Hindlimb muscle (tissue), 1 donor: ENCODE measurements around the gene ARHGEF17. TPM values are rescaled to one million over a fixed set of nuclear protein-coding genes. Genes with fewer than 3 reads are reported as not detected.

Source experiments
- DNase-seq: peaks from one replicate; pipeline ENCODE4 v3.0.0-alpha.2; 2013
- polyA plus RNA-seq: library from polyadenylated mRNA; unstranded; fragments of 120-200 nt; gene quantifications from one replicate; pipeline ENCODE4 v1.2.1, GENCODE V29; 2013; ENCODE audit not compliant: insufficient read length

ARHGEF17 gene
- polyA plus RNA-seq, 1 donor = 60.3 TPM

DNA sequence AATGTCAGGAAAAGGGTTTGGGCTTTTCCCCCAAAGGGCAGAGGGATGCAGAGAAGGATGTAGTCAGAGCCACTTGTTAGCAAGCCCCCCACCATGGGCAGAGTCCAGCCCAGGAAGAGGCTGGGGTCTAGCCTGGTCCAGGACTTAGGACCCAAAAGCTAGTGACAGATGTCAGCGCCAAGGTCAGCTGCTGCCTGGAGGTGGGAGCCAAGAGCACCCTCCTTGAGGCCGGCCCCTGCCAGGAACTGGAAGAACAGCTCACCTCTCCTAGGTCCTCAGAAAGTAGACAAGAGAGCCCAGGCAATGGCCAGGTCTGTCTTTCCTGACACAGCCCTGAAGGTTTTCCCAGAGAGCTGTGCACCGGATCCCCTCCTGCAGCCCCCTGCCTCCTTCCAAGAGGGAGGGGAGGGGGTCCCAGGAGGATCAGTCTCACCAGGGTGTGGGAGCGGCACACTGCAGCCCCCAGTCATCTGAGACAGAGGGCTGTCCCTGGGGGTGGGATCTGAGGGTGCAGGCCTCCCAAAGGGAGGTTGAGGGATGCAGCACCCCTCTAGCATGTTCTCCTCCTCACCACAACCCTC lies 14.6 kb upstream of the ARHGEF17 start:
- DNase-seq = no peak

- no peak for DNase-seq
Observed at GRCh38 chr11:73294604-73295003, 13.5 kb upstream of the ARHGEF17 start.

GRCh38 chr11:73295241-73295995 lies 12.7 kb upstream of the ARHGEF17 start:
- no peak for DNase-seq

- no peak for DNase-seq
Observed at GRCh38 chr11:73295996-73296318, 12.1 kb upstream of the ARHGEF17 start.

GRCh38 chr11:73296501-73297230 lies 11.4 kb upstream of the ARHGEF17 start:
- DNase-seq = no peak

GRCh38 chr11:73297231-73297590 lies 10.9 kb upstream of the ARHGEF17 start:
- DNase-seq = no peak

- no peak for DNase-seq
Observed at GRCh38 chr11:73297702-73298101, 10.4 kb upstream of the ARHGEF17 start.

- DNase-seq = no peak
Observed at GRCh38 chr11:73298233-73298632, 9.8 kb upstream of the ARHGEF17 start.

GRCh38 chr11:73299751-73300150 lies 8.3 kb upstream of the ARHGEF17 start:
- DNase-seq = no peak

- DNase-seq = no peak
Observed at GRCh38 chr11:73306069-73306841, 1.8 kb upstream of the ARHGEF17 start.

GRCh38 chr11:73306977-73307322 lies 1.1 kb upstream of the ARHGEF17 start:
- no peak for DNase-seq

- peak; percentile 96 for DNase-seq
Observed at GRCh38 chr11:73307323-73308002, 613 bp upstream of the ARHGEF17 start.

DNA sequence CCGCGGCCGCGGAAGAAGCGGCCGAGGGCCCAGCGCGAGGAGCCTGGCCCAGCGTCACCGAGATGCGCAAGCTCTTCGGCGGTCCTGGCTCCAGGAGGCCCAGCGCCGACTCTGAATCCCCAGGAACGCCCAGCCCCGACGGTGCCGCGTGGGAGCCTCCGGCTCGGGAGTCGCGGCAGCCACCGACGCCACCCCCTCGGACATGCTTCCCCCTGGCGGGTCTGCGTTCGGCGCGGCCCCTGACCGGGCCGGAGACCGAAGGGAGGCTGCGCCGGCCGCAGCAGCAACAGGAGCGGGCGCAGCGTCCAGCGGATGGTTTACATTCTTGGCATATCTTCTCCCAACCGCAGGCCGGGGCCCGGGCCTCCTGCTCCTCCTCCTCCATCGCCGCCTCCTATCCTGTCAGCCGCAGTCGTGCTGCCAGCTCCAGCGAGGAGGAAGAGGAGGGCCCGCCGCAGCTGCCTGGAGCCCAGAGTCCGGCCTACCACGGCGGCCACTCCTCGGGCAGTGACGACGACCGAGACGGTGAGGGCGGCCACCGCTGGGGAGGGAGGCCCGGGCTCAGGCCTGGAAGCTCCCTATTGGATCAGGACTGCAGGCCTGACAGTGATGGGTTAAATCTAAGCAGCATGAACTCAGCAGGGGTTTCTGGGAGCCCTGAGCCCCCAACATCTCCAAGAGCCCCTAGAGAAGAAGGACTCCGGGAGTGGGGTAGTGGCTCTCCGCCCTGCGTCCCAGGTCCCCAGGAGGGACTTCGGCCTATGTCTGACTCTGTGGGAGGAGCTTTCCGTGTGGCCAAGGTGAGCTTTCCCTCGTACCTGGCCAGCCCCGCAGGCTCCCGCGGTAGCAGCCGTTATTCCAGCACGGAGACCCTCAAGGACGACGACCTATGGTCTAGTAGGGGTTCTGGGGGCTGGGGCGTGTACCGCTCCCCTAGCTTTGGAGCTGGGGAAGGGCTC lies 1.2 kb downstream of the ARHGEF17 start:
- peak; percentile 89 for DNase-seq

DNA sequence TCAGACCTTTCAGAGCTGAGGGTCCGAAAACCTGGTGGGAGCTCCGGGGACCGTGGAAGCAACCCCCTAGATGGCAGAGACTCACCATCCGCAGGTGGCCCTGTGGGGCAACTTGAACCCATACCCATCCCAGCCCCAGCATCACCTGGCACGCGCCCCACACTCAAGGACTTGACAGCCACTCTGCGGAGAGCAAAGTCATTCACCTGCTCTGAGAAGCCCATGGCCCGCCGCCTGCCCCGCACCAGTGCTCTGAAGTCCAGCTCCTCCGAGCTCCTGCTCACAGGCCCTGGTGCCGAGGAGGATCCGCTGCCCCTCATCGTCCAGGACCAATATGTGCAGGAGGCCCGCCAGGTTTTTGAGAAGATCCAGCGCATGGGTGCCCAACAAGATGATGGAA lies 2.0 kb downstream of the ARHGEF17 start:
- no peak for DNase-seq

GRCh38 chr11:73310661-73311393 lies 2.8 kb downstream of the ARHGEF17 start:
- no peak for DNase-seq

DNA sequence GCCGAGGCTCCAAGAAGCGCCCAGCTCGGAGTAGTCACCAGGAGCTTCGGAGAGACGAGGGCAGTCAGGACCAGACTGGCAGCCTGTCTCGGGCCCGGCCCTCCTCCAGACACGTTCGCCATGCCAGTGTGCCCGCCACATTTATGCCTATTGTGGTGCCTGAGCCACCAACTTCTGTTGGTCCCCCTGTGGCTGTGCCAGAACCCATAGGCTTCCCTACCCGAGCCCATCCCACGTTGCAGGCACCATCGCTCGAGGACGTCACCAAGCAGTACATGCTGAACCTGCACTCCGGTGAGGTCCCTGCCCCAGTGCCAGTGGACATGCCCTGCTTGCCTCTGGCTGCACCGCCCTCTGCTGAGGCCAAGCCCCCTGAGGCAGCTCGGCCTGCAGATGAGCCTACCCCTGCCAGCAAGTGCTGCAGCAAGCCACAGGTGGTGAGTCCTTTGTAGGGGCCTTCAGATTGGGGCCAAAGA lies 3.4 kb downstream of the ARHGEF17 start:
- DNase-seq = no peak

DNA sequence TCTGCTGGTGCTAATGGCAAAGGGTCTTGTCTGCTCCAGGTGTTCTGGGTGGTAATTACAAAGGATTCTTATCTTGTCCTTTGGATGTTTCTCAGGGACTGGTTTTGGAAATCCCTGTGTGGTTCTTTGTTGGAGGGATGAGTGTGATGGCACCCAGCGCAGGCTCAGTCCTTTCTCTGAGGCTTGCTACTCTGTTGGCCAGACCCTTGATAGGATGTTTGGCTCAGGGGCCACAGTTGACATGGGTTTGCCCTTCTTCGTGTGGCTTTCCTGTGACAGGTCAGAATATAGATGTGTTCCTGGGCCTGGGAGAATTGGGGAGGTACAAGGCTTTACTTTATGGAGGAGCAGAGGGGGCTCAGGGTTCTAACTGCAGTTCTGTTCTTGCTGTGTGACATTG lies 4.0 kb downstream of the ARHGEF17 start:
- DNase-seq = no peak

GRCh38 chr11:73312851-73313327 lies 4.8 kb downstream of the ARHGEF17 start:
- no peak for DNase-seq

DNA sequence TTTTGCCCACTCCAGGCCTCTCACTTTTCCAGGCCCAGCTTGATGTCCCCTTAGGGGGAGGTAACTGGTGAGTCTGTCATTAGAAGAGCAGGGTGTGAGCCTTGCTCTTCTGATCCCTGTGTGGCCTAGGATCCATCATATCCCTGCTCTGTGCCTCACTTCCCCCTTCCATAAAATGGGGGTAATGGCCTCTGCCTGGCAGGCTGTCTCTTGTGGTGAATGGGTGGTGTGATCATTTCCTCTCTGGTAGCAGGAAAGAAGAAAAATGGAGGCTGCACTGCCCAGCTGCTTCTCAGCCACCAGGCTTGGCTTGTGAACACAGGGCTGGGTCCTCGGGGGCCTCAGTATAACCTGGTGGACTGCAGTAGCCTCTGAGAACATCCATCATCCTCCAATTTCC lies 5.6 kb downstream of the ARHGEF17 start:
- no peak for DNase-seq
